ENCODE data around the gene PSMD8. TPM values are rescaled to one million over a fixed set of nuclear protein-coding genes. Genes with fewer than 3 reads are reported as not detected.
A peak's percentile ranks its signal among the peaks of the same experiment; 100 is the strongest.

Gene PSMD8
- total and polyA plus RNA-seq, 12 donors, result 113 to 513 (median 302) TPM

DNA sequence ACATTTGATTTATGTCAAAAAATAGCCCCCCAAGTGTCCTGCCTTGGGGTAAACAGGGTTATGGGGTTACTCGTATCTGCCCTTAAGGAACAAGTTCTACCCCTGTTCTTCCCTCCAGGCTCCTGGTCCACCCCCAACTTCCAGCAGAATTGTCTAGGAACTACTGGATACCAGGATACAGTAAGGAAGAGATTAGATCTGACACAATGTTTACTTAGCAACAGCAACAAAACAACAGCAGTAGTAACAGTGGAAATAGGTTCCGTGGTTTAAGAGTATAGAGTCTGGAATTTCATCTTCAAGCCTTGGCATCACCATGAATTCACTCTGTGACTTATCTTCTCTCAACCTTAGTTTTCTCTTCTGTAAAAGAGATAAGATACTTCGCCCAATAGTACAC lies 26.8 kb downstream of the PSMD8 start:
- H3K27ac ChIP-seq, result no peak overlapping the region
- TF ChIP-seq, protein P1, sequence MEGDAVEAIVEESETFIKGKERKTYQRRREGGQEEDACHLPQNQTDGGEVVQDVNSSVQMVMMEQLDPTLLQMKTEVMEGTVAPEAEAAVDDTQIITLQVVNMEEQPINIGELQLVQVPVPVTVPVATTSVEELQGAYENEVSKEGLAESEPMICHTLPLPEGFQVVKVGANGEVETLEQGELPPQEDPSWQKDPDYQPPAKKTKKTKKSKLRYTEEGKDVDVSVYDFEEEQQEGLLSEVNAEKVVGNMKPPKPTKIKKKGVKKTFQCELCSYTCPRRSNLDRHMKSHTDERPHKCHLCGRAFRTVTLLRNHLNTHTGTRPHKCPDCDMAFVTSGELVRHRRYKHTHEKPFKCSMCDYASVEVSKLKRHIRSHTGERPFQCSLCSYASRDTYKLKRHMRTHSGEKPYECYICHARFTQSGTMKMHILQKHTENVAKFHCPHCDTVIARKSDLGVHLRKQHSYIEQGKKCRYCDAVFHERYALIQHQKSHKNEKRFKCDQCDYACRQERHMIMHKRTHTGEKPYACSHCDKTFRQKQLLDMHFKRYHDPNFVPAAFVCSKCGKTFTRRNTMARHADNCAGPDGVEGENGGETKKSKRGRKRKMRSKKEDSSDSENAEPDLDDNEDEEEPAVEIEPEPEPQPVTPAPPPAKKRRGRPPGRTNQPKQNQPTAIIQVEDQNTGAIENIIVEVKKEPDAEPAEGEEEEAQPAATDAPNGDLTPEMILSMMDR (IDR thresholded peaks at IDR 0.05), result no peak
- H3K4me1 ChIP-seq, result peaks cover 0 to 17% (median 11%) of the 10 kb centered on the region in 9 donors
- DNase-seq (no peak), ATAC-seq (no peak)
- intact Hi-C loops (cut with DNase I), result loop anchor here (5.0 to 10.0 kb wide), 8 partner anchors 114 to 1074 kb away; partner anchors contain the start of genes MRPS12 (in 3 of the 10), SARS2 (in 3 of the 10), EIF3K (in 1 of the 10) and MAP4K1 (in 1 of the 10)
- peaks cover 0 to 16% (median 5%) of the 10 kb centered on the region in 9 donors for H3K36me3 ChIP-seq
- no peak overlapping the region for H3K4me3 ChIP-seq
- peaks cover 8 to 56% (median 45%) of the 10 kb centered on the region in 7 donors for H3K27me3 ChIP-seq
- no peaks in the 10 kb centered on the region for H3K9me3 ChIP-seq
- 59 to 61% methylated on average over 3 of the region's 3 CpGs for WGBS, 2 donors

- 2 to 6% methylated on average over 18 of the region's 18 CpGs for WGBS, 2 donors
- ATAC-seq (peak in 4 of 8 donors; percentile 1 to 3 (median 2)), DNase-seq (no peak)
- intact Hi-C loops (cut with DNase I), result loop anchor here (2.0 to 10.0 kb wide), 12 partner anchors 112 to 1072 kb away; partner anchors contain the start of genes MRPS12 (in 4 of the 10), SARS2 (in 4 of the 10), EIF3K (in 2 of the 10) and MAP4K1 (in 1 of the 10)
- H3K27ac ChIP-seq, result peak overlapping the region in 3 of 10 donors; percentile 48 to 88 (median 87)
- peaks cover 8 to 41% (median 33%) of the 10 kb centered on the region in 7 donors for H3K27me3 ChIP-seq
- peak overlapping the region in 9 of 10 donors; percentile 68 to 99 (median 89) for H3K4me3 ChIP-seq
- TF ChIP-seq, protein P1 (IDR thresholded peaks at IDR 0.05), result no peak
- H3K9me3 ChIP-seq, result no peaks in the 10 kb centered on the region
- peaks cover 0 to 30% (median 12%) of the 10 kb centered on the region in 9 donors for H3K36me3 ChIP-seq
- H3K4me1 ChIP-seq, result peaks cover 0 to 17% (median 11%) of the 10 kb centered on the region in 9 donors
These were observed 28.2 kb downstream of the PSMD8 start for GRCh38 chr19:38402623-38402966.

GRCh38 chr19:38402967-38403674 lies 28.8 kb downstream of the PSMD8 start, which contains the start of gene FAM98C:
FAM98C (plus strand) TSS chr19:38403093; CDS start chr19:38403154, 61 bp downstream.
- peak; percentile 93 to 97 for DNase-seq
- peak; percentile 98 to 100 (median 99) for ATAC-seq
- intact Hi-C loops (cut with DNase I), result loop anchor here (2.0 to 10.0 kb wide), 12 partner anchors 112 to 1072 kb away; partner anchors contain the start of genes MRPS12 (in 4 of the 10), SARS2 (in 4 of the 10), EIF3K (in 2 of the 10) and MAP4K1 (in 1 of the 10)
- Histone ChIP-seq H3K27ac (peak within 1 kb of the TSS in 9 of 10 donors; percentile 68 to 95 (median 82)), H3K36me3 (peaks cover 0 to 35% (median 12%) of the 10 kb centered on the region in 9 donors), H3K9me3 (no peaks in the 10 kb centered on the region), H3K4me3 (peak within 1 kb of the TSS; percentile 68 to 99 (median 87)), H3K4me1 (peaks cover 0 to 17% (median 11%) of the 10 kb centered on the region in 9 donors), H3K27me3 (peaks cover 8 to 36% (median 28%) of the 10 kb centered on the region in 7 donors)
- TF ChIP-seq, protein P1 (IDR thresholded peaks at IDR 0.05), result peak; percentile 95 to 100 (median 100)
- 1% methylated on average over 74 to 82 of the region's 82 CpGs for WGBS, 2 donors

DNA sequence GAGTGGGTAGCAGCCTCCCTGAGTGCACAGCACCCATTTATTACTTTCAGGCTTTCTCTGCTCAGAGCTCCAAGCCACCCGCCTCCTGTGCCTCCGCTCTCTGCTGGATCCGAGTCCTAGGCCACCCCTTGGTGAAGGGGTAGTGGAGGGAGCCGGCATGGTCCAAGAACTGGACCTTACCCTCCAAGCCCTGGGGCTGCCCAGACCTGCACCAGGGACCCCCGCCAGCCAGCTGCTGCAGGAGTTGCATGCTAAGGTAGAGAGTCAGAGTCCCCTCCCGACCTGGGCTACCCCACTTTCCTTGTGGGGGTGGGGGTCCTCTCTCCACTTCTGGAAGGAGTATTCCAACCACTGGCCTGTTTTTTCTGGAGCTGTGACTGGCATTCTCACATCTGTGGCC lies 30.5 kb downstream of the PSMD8 start:
- WGBS, 2 donors, result 92% methylated on average over 6 of the region's 6 CpGs
- DNase-seq, result no peak
- Histone ChIP-seq H3K27me3 (peaks cover 0 to 19% (median 12%) of the 10 kb centered on the region in 7 donors), H3K4me3 (no peak overlapping the region), H3K9me3 (no peaks in the 10 kb centered on the region), H3K4me1 (peaks cover 0 to 17% (median 11%) of the 10 kb centered on the region in 9 donors), H3K27ac (no peak overlapping the region), H3K36me3 (peaks cover 0 to 45% (median 12%) of the 10 kb centered on the region in 9 donors)
- intact Hi-C loops (cut with DNase I), result loop anchor here (5.0 to 10.0 kb wide), 8 partner anchors 110 to 1070 kb away; partner anchors contain the start of genes MRPS12 (in 3 of the 10), SARS2 (in 3 of the 10), EIF3K (in 1 of the 10) and MAP4K1 (in 1 of the 10)
- no peak for ATAC-seq
- TF ChIP-seq, protein P1 (IDR thresholded peaks at IDR 0.05), result no peak

Measured in heart right ventricle (tissue), 16 donors.